Keratinocyte (primary cell): Measurements from ENCODE around the gene TSHZ2.

ENCODE experiments used
- CTCF ChIP-seq, 3 experiments: IDR thresholded peaks in 1 of 3; conservative IDR thresholded peaks in 1 of 3; optimal IDR thresholded peaks in 1 of 3; 2 replicates in 2 of 3; 3 replicates in 1 of 3; pipeline versions ENCODE3 to v1.5.1; 2011; ENCODE audit warnings: low read length in 3 of 3, mild to moderate bottlenecking in 3 of 3, moderate library complexity in 2 of 3, control low read depth in 1 of 3, inconsistent platforms in 1 of 3; ENCODE audit not compliant: insufficient read depth in 2 of 3; ENCODE audit errors: extremely low read depth in 1 of 3
- EZH2 ChIP-seq: IDR thresholded peaks from one replicate; pipeline ENCODE4 v1.6.1; 2012; ENCODE audit warnings: inconsistent platforms, mild to moderate bottlenecking, low read length, moderate library complexity

- TF ChIP-seq CTCF (optimal IDR thresholded peaks at IDR 0.05 in 1 of 3, IDR thresholded peaks at IDR 0.05 in 1 of 3, conservative IDR thresholded peaks at IDR 0.05 in 1 of 3; ENCODE audit: extremely low read depth in 1 of 3, insufficient read depth in 2 of 3, low read length in 3 of 3) (no peak), EZH2 (no peak)
Observed at GRCh38 chr20:53260168-53260567, 288.0 kb downstream of the TSHZ2 start.
